Kidney (tissue), 22 donors: ENCODE data around the gene WDTC1. TPM values are rescaled to one million over a fixed set of nuclear protein-coding genes. Genes with fewer than 3 reads are reported as not detected.
"Not testable (repeated sequence)": the region's sequence is repeated elsewhere in the genome, so short reads cannot be mapped to it uniquely, and the experiment has no call there.

Experiments used
- DNase-seq, 5 donors: peaks; one replicate each; pipeline ENCODE4 v3.0.0-alpha.2; 2013 to 2020
- FAIRE-seq: peaks from 2 replicates; lab custom pipeline; 2012; peaks lifted over from hg19 to GRCh38; lab: Jason Lieb, UNC
- H3K27ac ChIP-seq, 2 donors: one replicate each; pipeline ENCODE4 v1.7.0; 2013; ENCODE audit warnings: low read depth in 2 of 2, low read length in 2 of 2, inconsistent platforms in 1 of 2
- H3K27me3 ChIP-seq: one replicate; pipeline ENCODE4 v1.7.1; 2013; ENCODE audit warnings: low read length, inconsistent platforms; ENCODE audit not compliant: control insufficient read depth, insufficient read depth
- H3K36me3 ChIP-seq, 3 donors: one replicate each; pipeline versions ENCODE4 v1.7.0 to v1.7.1; 2013; ENCODE audit warnings: low read length in 3 of 3, control low read depth in 1 of 3, inconsistent platforms in 1 of 3; ENCODE audit not compliant: insufficient read depth in 3 of 3, control insufficient read depth in 2 of 3
- H3K4me1 ChIP-seq, 3 donors: one replicate each; pipeline versions ENCODE4 v1.7.0 to v1.7.1; 2013; ENCODE audit warnings: low read length in 3 of 3, inconsistent platforms in 1 of 3, low read depth in 1 of 3; ENCODE audit not compliant: control insufficient read depth in 2 of 3, insufficient read depth in 2 of 3
- H3K4me3 ChIP-seq, 3 donors: one replicate each; pipeline versions ENCODE4 v1.7.0 to v1.8.1; 2013; ENCODE audit warnings: low read length in 3 of 3, control low read depth in 1 of 3, inconsistent platforms in 1 of 3
- H3K9ac ChIP-seq, 3 donors: one replicate each; pipeline versions ENCODE4 v1.7.0 to v1.7.1; 2013; ENCODE audit warnings: low read length in 3 of 3, control low read depth in 1 of 3, inconsistent platforms in 1 of 3
- H3K9me3 ChIP-seq, 3 donors: one replicate each; pipeline versions ENCODE4 v1.7.0 to v1.7.1; 2013; ENCODE audit warnings: low read length in 3 of 3, control low read depth in 1 of 3, inconsistent platforms in 1 of 3; ENCODE audit not compliant: control insufficient read depth in 2 of 3, insufficient read depth in 1 of 3
- CTCF ChIP-seq: IDR thresholded peaks from 3 replicates; pipeline ENCODE4 v1.5.1; 2012; ENCODE audit warnings: mild to moderate bottlenecking, moderate library complexity, borderline replicate concordance; ENCODE audit not compliant: insufficient read depth; ENCODE audit errors: extremely low read depth
- intact Hi-C: fragments of 100-400 bp; cut with DNase I; formaldehyde crosslinking; loops from one replicate; pipeline ENCODE4 v1.11.1; 2022
- long read RNA-seq, 10 donors: library from polyadenylated mRNA in 1 of 10; unstranded in 1 of 10; transcript quantifications; one replicate each; pipeline ENCODE4 v2.0.0 and lab custom pipeline, GENCODE V29; 2021 to 2026
- polyA plus RNA-seq: library from polyadenylated mRNA; stranded (reverse); fragments of 350-450 nt; fragmentation: Illumina TruSeq; extraction: RNeasy Lipid Tissue Mini Kit (QIAGEN cat#74804); gene quantifications from one replicate; pipeline ENCODE4 v1.2.3, GENCODE V29; 2014; ENCODE audit warnings: low read depth, low replicate concordance; ENCODE audit not compliant: insufficient read depth
- total RNA-seq: library from RNA; stranded (reverse); fragmentation: NEBNext Ultra II Directional; extraction: Animal tissue kit (Norgen Biotek cat#: 25700); gene quantifications from one replicate; pipeline ENCODE4 v1.2.1, GENCODE V29; 2021
- donor health status: control.
- donor health status: control.
- donor health status: control.
- donor health status: control.
- donor health status: control.
- donor health status: DM: yes; HTN: yes; CAD: no.
- donor health status: Normal renal cell carcinoma (clear cell type).

The WDTC1 gene, protein sequence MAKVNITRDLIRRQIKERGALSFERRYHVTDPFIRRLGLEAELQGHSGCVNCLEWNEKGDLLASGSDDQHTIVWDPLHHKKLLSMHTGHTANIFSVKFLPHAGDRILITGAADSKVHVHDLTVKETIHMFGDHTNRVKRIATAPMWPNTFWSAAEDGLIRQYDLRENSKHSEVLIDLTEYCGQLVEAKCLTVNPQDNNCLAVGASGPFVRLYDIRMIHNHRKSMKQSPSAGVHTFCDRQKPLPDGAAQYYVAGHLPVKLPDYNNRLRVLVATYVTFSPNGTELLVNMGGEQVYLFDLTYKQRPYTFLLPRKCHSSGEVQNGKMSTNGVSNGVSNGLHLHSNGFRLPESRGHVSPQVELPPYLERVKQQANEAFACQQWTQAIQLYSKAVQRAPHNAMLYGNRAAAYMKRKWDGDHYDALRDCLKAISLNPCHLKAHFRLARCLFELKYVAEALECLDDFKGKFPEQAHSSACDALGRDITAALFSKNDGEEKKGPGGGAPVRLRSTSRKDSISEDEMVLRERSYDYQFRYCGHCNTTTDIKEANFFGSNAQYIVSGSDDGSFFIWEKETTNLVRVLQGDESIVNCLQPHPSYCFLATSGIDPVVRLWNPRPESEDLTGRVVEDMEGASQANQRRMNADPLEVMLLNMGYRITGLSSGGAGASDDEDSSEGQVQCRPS
- total RNA-seq (42.2 TPM), polyA plus RNA-seq (23.7 TPM)
- long read RNA-seq, donor 1, full-length matches to known transcripts, result 4 of 4 reads
- long read RNA-seq, donor 1, partial matches to known transcripts, result 0 of 4 reads
- long read RNA-seq, donor 1, other reads (novel, unspliced or antisense), result 0 of 4 reads
- long read RNA-seq, donor 2, result 0 reads
- long read RNA-seq, donor 3, full-length matches to known transcripts, result 3 of 3 reads
- long read RNA-seq, donor 3, partial matches to known transcripts, result 0 of 3 reads
- long read RNA-seq, donor 3, other reads (novel, unspliced or antisense), result 0 of 3 reads
- long read RNA-seq, donor 4, full-length matches to known transcripts, result 4 of 4 reads
- long read RNA-seq, donor 4, partial matches to known transcripts, result 0 of 4 reads
- long read RNA-seq, donor 4, other reads (novel, unspliced or antisense), result 0 of 4 reads
- long read RNA-seq, donor 5, result 0 reads
- long read RNA-seq, donor 6, full-length matches to known transcripts, result 1 of 8 reads
- long read RNA-seq, donor 6, partial matches to known transcripts, result 7 of 8 reads
- long read RNA-seq, donor 6, other reads (novel, unspliced or antisense), result 0 of 8 reads
- long read RNA-seq, donor 7, partial matches to known transcripts, result 2 of 15 reads
- long read RNA-seq, donor 7, other reads (novel, unspliced or antisense), result 13 of 15 reads
- long read RNA-seq, donor 8, full-length matches to known transcripts, result 3 of 3 reads
- long read RNA-seq, donor 8, partial matches to known transcripts, result 0 of 3 reads
- long read RNA-seq, donor 8, other reads (novel, unspliced or antisense), result 0 of 3 reads
- long read RNA-seq, donor 9, full-length matches to known transcripts, result 2 of 2 reads
- long read RNA-seq, donor 9, partial matches to known transcripts, result 0 of 2 reads
- long read RNA-seq, donor 9, other reads (novel, unspliced or antisense), result 0 of 2 reads
- long read RNA-seq, donor 10, full-length matches to known transcripts, result 1 of 1 reads
- long read RNA-seq, donor 10, partial matches to known transcripts, result 0 of 1 reads
- long read RNA-seq, donor 10, other reads (novel, unspliced or antisense), result 0 of 1 reads

DNA sequence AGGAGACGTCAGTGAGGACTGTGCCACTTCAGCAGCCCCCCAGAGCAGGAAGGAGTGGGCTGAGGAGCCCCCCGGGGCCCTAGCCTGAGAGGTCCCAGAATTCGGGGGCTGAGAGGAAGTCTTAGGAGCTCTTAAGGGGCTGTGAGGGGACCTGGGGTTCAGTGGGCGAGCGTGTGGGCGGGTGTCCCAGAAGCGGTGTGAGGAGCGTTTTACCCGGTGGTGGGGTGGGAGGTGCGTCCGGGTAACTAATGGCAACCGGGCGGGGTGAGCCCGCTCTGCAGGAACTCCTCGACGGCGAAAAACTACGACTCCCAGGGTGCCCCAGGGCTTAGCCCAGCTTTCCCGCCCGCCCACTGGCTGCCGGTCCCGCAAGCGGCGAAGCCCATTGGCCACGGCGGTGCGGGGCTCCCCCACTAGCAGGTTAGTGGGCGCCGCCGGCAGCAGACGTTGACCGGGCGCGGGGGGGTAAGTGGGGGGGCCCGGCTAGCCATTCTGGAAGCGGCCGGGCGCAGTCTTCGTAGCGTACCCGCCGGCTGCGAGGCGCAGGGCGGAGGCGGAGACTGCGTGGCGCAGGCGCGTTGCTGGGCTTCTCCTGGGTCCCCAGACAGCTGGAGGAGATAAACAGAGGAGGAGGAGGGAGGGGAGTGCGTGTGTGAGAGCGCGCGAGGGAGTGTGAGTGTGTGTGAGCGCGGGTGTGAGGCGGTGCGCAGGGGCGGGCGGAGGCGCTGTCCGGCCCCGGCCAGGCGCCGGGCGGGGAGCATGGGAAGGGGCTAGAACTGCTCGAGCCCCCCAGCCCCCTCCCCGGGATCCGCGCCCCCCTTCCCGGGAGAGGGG lies at the start of gene WDTC1:
Gene WDTC1 (plus strand): TSS at position 584 of the 834 bp plus-strand sequence. CDS start 26,423 bp downstream, outside the sequence.
- H3K9ac ChIP-seq, result peak within 1 kb of the TSS; percentile 70 to 87 (median 73)
- intact Hi-C loops, result no loop called here
- DNase-seq (peak; percentile 98 to 99 (median 99)), FAIRE-seq (peak; percentile 42)
- peaks cover 0 to 15% (median 0%) of the 10 kb centered on the region in 3 donors for H3K4me1 ChIP-seq
- no peaks in the 10 kb centered on the region for H3K36me3 ChIP-seq
- H3K9me3 ChIP-seq, result no peaks in the 10 kb centered on the region
- H3K27ac ChIP-seq, result peak within 1 kb of the TSS; percentile 32 to 47
- TF ChIP-seq CTCF, result no peak
- H3K4me3 ChIP-seq, result peak within 1 kb of the TSS; percentile 84 to 88 (median 87)
- no peaks in the 10 kb centered on the region for H3K27me3 ChIP-seq

DNA sequence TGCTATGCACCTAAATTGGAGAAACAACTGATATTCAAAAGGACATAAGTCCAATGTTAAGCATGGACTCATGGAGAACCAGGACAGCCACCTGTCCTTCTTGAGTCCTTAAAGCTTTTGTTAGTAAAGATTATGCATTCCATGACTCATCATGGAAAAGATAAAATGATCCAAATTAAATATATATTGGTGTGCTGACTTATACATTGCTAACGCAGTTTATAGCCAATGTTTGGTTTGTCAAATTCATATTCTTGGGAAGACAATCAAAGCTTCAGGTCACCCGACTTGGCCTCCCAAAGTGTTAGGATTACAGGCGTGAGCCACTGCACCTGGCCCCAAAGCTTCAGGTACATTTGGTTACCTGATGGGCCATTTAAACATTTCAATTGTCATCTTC lies 49.8 kb upstream of the WDTC1 start:
- H3K4me3 ChIP-seq, FAIRE-seq, DNase-seq, H3K27ac ChIP-seq, intact Hi-C loops, H3K9me3 ChIP-seq, H3K27me3 ChIP-seq, H3K36me3 ChIP-seq, H3K4me1 ChIP-seq, H3K9ac ChIP-seq: not testable (repeated sequence)

DNA sequence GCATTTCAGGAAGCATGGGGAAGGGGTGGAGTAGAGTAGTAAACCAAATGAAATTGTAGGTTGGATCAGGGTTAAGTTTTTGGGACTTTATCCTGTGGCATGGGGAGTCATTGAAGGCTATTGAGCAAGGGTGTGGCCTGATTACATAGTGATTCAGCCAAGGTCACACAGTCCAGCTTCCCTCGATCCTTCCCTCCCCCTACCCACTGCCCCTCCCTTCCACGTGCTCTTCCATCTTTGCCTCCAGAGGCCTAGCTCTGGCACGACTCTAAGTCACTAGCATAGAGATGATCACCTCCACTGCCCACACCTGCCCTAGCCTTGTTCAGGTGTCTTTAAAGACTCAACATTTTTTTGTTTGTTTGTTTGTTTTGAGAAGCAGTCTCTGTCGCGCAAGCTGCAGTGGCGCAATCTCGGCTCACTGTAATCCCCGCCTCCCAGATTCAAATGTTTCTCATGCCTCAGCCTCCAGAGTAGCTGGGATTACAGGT lies 42.3 kb upstream of the WDTC1 start:
- intact Hi-C loops, result no loop called here
- FAIRE-seq, result no peak
- no peaks in the 10 kb centered on the region for H3K36me3 ChIP-seq
- no peaks in the 10 kb centered on the region for H3K27me3 ChIP-seq
- H3K9me3 ChIP-seq, result no peaks in the 10 kb centered on the region
- no peak overlapping the region for H3K4me3 ChIP-seq
- no peak overlapping the region for H3K27ac ChIP-seq
- H3K4me1 ChIP-seq, result no peaks in the 10 kb centered on the region
- no peak for TF ChIP-seq CTCF
- no peak for DNase-seq
- H3K9ac ChIP-seq, result no peak overlapping the region
